IMR-90 (cell line): Measurements from ENCODE around the gene XRN1.

Experiments used
- BHLHE40 ChIP-seq: fragments of 150-350 bp; IDR thresholded peaks from 2 replicates; pipeline ENCODE4 v1.6.1; 2016; ENCODE audit warnings: mild to moderate bottlenecking, low read depth, low read length
- CEBPB ChIP-seq: IDR thresholded peaks from 2 replicates; pipeline ENCODE4 v1.6.1; 2012; ENCODE audit warnings: low read depth, low read length, improper control_type of control experiment
- CTCF ChIP-seq: conservative IDR thresholded peaks from 2 replicates; pipeline ENCODE4 v1.5.1; 2012; ENCODE audit warnings: mild to moderate bottlenecking, low read depth, low read length, improper control_type of control experiment
- MAFK ChIP-seq: IDR thresholded peaks from 2 replicates; pipeline ENCODE4 v1.6.1; 2012; ENCODE audit warnings: low read depth, low read length, improper control_type of control experiment
- MAZ ChIP-seq: IDR thresholded peaks from 2 replicates; pipeline ENCODE4 v1.6.1; 2012; ENCODE audit warnings: low read depth, mild to moderate bottlenecking, low read length, improper control_type of control experiment, moderate library complexity, borderline replicate concordance
- POLR2A ChIP-seq: IDR thresholded peaks from 2 replicates; pipeline ENCODE4 v1.6.1; 2012; ENCODE audit warnings: mild to moderate bottlenecking, low read depth, low read length
- RAD21 ChIP-seq: IDR thresholded peaks from 2 replicates; pipeline ENCODE4 v1.6.1; 2012; ENCODE audit warnings: low read length, improper control_type of control experiment
- RFX5 ChIP-seq: IDR thresholded peaks from 2 replicates; pipeline ENCODE4 v1.8.0; 2012; ENCODE audit warnings: low read depth, mild to moderate bottlenecking, low read length, moderate library complexity
- USF2 ChIP-seq: fragments of 150-350 bp; IDR thresholded peaks from 2 replicates; pipeline ENCODE4 v1.6.1; 2017; ENCODE audit warnings: mild to moderate bottlenecking, antibody characterized with exemption, low read length, low read depth

GRCh38 chr3:142366434-142366833 lies 81.4 kb downstream of the XRN1 start:
- TF ChIP-seq MAZ (no peak), CTCF (no peak), POLR2A (no peak), RFX5 (no peak), MAFK (no peak), BHLHE40 (no peak), CEBPB (no peak), USF2 (no peak), RAD21 (no peak)
